IMR-90 (cell line): ENCODE results near the gene SRSF4. TPM values are rescaled to one million over a fixed set of nuclear protein-coding genes. Genes with fewer than 3 reads are reported as not detected.

Source experiments
- ATAC-seq: fragments of 200-7000 bp; cut with Tn5 transposase; 2 replicates; pipeline ENCODE4 v1.9.1; 2020; ENCODE audit warnings: low read depth, mild to moderate bottlenecking, moderate library complexity
- BruUV-seq: library from RNA; stranded (reverse); fragments of 400-500 nt; replicated peaks from 2 replicates; lab custom pipeline; 2021; lab: Mats Ljungman, UMichigan
- CTCF ChIA-PET: fragments of 300-600 bp; formaldehyde crosslinking; extraction: SDS; loops from one replicate; lab custom pipeline; 2021; ENCODE audit warnings: antibody characterized with exemption; lab: Yijun Ruan, JAX
- POLR2A ChIA-PET: fragments of 300-600 bp; sonication (Branson Sonifier 250); formaldehyde crosslinking; loops from one replicate; lab custom pipeline; 2022; ENCODE audit warnings: antibody characterized with exemption; ENCODE audit not compliant: unreplicated experiment; lab: Charles Lee
- DNase-seq: peaks from one replicate; pipeline ENCODE4 v3.0.0; 2013
- H2AFZ ChIP-seq: replicated peaks from 2 replicates; pipeline ENCODE3; 2013; ENCODE audit warnings: low read length, mild to moderate bottlenecking; ENCODE audit not compliant: poor library complexity
- H2AK5ac ChIP-seq: 2 replicates; pipeline ENCODE4 v1.6.1; 2013; ENCODE audit warnings: low read depth, low read length, inconsistent platforms
- H2AK9ac ChIP-seq: replicated peaks from 2 replicates; pipeline ENCODE3; 2013; ENCODE audit warnings: mild to moderate bottlenecking, low read depth, low read length, moderate library complexity; ENCODE audit not compliant: poor library complexity
- H2BK120ac ChIP-seq: 2 replicates; pipeline ENCODE4 v1.6.1; 2013; ENCODE audit warnings: low read depth, low read length, inconsistent platforms
- H2BK15ac ChIP-seq: 3 replicates; pipeline ENCODE4 v1.6.1; 2013; ENCODE audit warnings: low read depth, low read length, inconsistent platforms
- H2BK20ac ChIP-seq: 2 replicates; pipeline ENCODE4 v1.6.1; 2013; ENCODE audit warnings: low read depth, mild to moderate bottlenecking, inconsistent platforms, low read length, moderate library complexity
- H2BK5ac ChIP-seq: 2 replicates; pipeline ENCODE4 v1.6.1; 2013; ENCODE audit warnings: mild to moderate bottlenecking, low read depth, low read length, inconsistent platforms; ENCODE audit not compliant: poor library complexity, severe bottlenecking
- H3K14ac ChIP-seq: replicated peaks from 2 replicates; pipeline ENCODE4 v1.6.1; 2013; ENCODE audit warnings: low read depth, low read length, inconsistent platforms
- H3K18ac ChIP-seq: 2 replicates; pipeline ENCODE4 v1.6.1; 2013; ENCODE audit warnings: low read depth, low read length, control low read depth
- H3K23ac ChIP-seq: 2 replicates; pipeline ENCODE4 v1.6.1; 2013; ENCODE audit warnings: low read depth, low read length, inconsistent platforms
- H3K27ac ChIP-seq: 2 replicates; pipeline ENCODE4 v1.5.1; 2013; ENCODE audit warnings: mild to moderate bottlenecking, control low read depth, low read length; ENCODE audit not compliant: insufficient read depth
- H3K27me3 ChIP-seq: 2 replicates; pipeline ENCODE4 v1.6.1; 2013; ENCODE audit warnings: low read length; ENCODE audit not compliant: control insufficient read depth, insufficient read depth
- H3K36me3 ChIP-seq: 2 replicates; pipeline ENCODE4 v1.6.1; 2013; ENCODE audit warnings: low read length, mixed read lengths; ENCODE audit not compliant: control insufficient read depth, insufficient read depth
- H3K4ac ChIP-seq: 2 replicates; pipeline ENCODE4 v1.6.1; 2013; ENCODE audit warnings: low read depth, low read length, inconsistent platforms
- H3K4me1 ChIP-seq: 2 replicates; pipeline ENCODE4 v1.6.1; 2013; ENCODE audit warnings: low read length, mixed read lengths; ENCODE audit not compliant: control insufficient read depth, insufficient read depth
- H3K4me2 ChIP-seq: 2 replicates; pipeline ENCODE4 v1.6.1; 2013; ENCODE audit warnings: low read depth, mild to moderate bottlenecking, control low read depth, low read length, moderate library complexity
- H3K4me3 ChIP-seq: 2 replicates; pipeline ENCODE4 v1.5.1; 2013; ENCODE audit warnings: low read depth, mild to moderate bottlenecking, control low read depth, low read length, moderate library complexity; ENCODE audit not compliant: insufficient read depth
- H3K56ac ChIP-seq: 2 replicates; pipeline ENCODE4 v1.6.1; 2013; ENCODE audit warnings: low read length, inconsistent platforms; ENCODE audit not compliant: insufficient read depth; ENCODE audit errors: extremely low read depth
- H3K79me1 ChIP-seq, 2 experiments: 2 replicates each; pipeline ENCODE4 v1.6.1; 2013; ENCODE audit warnings: low read length in 2 of 2, inconsistent platforms in 1 of 2, low read depth in 1 of 2
- H3K9ac ChIP-seq: 2 replicates; pipeline ENCODE4 v1.6.1; 2013; ENCODE audit warnings: low read depth, low read length, control low read depth
- H3K9me1 ChIP-seq: 2 replicates; pipeline ENCODE4 v1.6.1; 2013; ENCODE audit warnings: low read length, inconsistent platforms; ENCODE audit not compliant: insufficient read depth
- H3K9me3 ChIP-seq: 2 replicates; pipeline ENCODE4 v1.6.1; 2013; ENCODE audit warnings: low read length; ENCODE audit not compliant: control insufficient read depth, insufficient read depth
- H4K20me1 ChIP-seq: 2 replicates; pipeline ENCODE4 v1.6.1; 2013; ENCODE audit warnings: low read length, inconsistent platforms; ENCODE audit not compliant: insufficient read depth
- H4K5ac ChIP-seq: 2 replicates; pipeline ENCODE4 v1.6.1; 2013; ENCODE audit warnings: mild to moderate bottlenecking, low read depth, low read length, control low read depth
- H4K8ac ChIP-seq, 2 experiments: 2 replicates each; pipeline ENCODE4 v1.6.1; 2013; ENCODE audit warnings: low read depth in 2 of 2, low read length in 2 of 2, control low read depth in 1 of 2, inconsistent platforms in 1 of 2
- H4K91ac ChIP-seq: 2 replicates; pipeline ENCODE4 v1.6.1; 2013; ENCODE audit warnings: low read depth, low read length, inconsistent platforms; ENCODE audit not compliant: insufficient read depth
- CHD1 ChIP-seq: IDR thresholded peaks from 2 replicates; pipeline ENCODE4 v1.6.1; 2012; ENCODE audit warnings: low read depth, low read length, improper control_type of control experiment
- RAD21 ChIP-seq: IDR thresholded peaks from 2 replicates; pipeline ENCODE4 v1.6.1; 2012; ENCODE audit warnings: low read length, improper control_type of control experiment
- RCOR1 ChIP-seq: IDR thresholded peaks from 2 replicates; pipeline ENCODE4 v1.6.1; 2012; ENCODE audit warnings: mild to moderate bottlenecking, low read length, improper control_type of control experiment; ENCODE audit not compliant: insufficient replicate concordance
- WGBS, 2 experiments: methylation state at CpG; one replicate each; pipeline versions ENCODE4 v1.1.5 to v1.1.7; 2013; ENCODE audit warnings: missing lambda C conversion rate in 2 of 2; ENCODE audit not compliant: insufficient read length in 1 of 2; ENCODE audit errors: extremely low coverage in 2 of 2; 5-methylcytosine and 5-hydroxymethylcytosine counted together
- dilution Hi-C: fragments of 300-500 bp; cut with HindIII; formaldehyde crosslinking; loops from one replicate; pipeline ENCODE4 v1.14.3; 2018; ENCODE audit warnings: low sequenced_read_pairs; ENCODE audit not compliant: unreplicated experiment
- in situ Hi-C: fragments of 300-500 bp; cut with MboI; formaldehyde crosslinking; loops from 3 replicates; pipeline ENCODE4 v1.14.3; 2019; ENCODE audit warnings: low sequenced_read_pairs, inconsistent platforms, mixed read lengths
- intact Hi-C: fragments of 100-400 bp; cut with micrococcal nuclease; formaldehyde crosslinking; loops from 2 replicates; pipeline ENCODE4 v1.10.0; 2022
- polyA plus RNA-seq, 3 experiments: library from polyadenylated mRNA; depleted of rRNA; stranded (reverse); fragments of >200 nt; gene quantifications; 2 replicates each; pipeline ENCODE4 v1.2.3, GENCODE V29; 2012; ENCODE audit warnings: low replicate concordance in 1 of 3
- total RNA-seq: library from RNA; depleted of rRNA; stranded (reverse); fragments of >200 nt; gene quantifications from 2 replicates; pipeline ENCODE4 v1.2.3, GENCODE V29; 2012

Gene SRSF4
- total and polyA plus RNA-seq, 2 of the 4 experiments (the other 2 are of a cell fraction) = 20.8 to 48.5 TPM

DNA sequence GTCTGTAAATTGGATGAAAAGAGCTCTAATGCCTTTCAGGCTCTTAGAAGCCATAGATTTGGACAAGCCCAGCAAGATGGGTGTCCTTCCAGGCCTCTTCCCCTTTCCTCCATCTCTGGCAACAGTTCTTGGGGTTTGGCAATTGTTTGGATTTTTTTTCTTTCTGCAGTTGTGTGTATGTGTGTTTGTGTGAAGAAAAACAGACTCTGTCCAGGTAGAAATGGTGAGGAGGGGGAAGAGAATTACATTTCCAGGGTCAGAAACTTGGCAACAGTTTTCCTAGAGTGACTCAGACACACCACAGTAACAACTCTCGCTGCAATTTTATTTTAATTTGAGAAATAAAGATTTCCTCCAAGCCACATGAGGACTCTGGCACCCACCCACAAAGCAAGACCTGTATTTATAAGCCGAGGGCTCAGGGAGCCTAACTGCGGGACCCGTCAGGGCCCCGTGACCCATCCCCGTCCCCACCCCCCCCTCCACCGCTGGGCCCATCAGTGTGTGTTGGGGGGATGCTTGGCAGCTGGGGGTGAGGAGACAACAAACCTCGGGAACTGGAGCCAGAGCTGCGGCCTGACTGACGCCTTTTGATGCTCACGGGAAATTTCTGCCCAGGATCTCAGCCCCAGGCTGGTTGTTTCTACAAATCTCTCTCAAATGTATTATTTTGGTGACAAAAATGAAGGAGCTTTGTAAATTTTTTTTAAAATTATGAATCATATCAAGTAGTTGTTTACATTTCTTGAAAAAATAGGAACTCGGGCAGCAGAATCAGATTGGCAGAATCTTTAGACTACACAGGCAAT, 62.4 kb downstream of the SRSF4 start:
- ATAC-seq = no peak
- DNase-seq = peak; percentile 7
- peaks cover 0 to 13% of the 10 kb centered on the region in 2 experiments; a peak in 1 of 4 replicates for H3K79me1 ChIP-seq
- H4K91ac ChIP-seq = no peak overlapping the region
- ChIA-PET CTCF (no interaction called here), POLR2A (no interaction called here)
- no peak overlapping the region for H2AK5ac ChIP-seq
- no peak overlapping the region for H4K8ac ChIP-seq
- in situ Hi-C loops (no loop called here), dilution Hi-C loops (no loop called here), intact Hi-C loops (no loop called here)
- H3K56ac ChIP-seq = no peak overlapping the region
- H3K9me3 ChIP-seq = no peaks in the 10 kb centered on the region
- H3K23ac ChIP-seq = no peak overlapping the region
- no peak overlapping the region for H3K14ac ChIP-seq
- H4K20me1 ChIP-seq = no peaks in the 10 kb centered on the region; the same call in 1 of the 2 replicates
- no peak overlapping the region for H3K9ac ChIP-seq
- no peaks in the 10 kb centered on the region; the same call in 1 of the 2 replicates for H3K9me1 ChIP-seq
- TF ChIP-seq CHD1 = no peak
- no peak for TF ChIP-seq RAD21
- no peak for TF ChIP-seq RCOR1
- no peak overlapping the region for H3K4me3 ChIP-seq
- no peaks in the 10 kb centered on the region for H3K27me3 ChIP-seq
- no peak overlapping the region for H2BK15ac ChIP-seq
- peaks cover 13% of the 10 kb centered on the region for H3K4me1 ChIP-seq
- H2BK120ac ChIP-seq = no peak overlapping the region
- no peak overlapping the region for H3K27ac ChIP-seq
- H2AFZ ChIP-seq = no peak overlapping the region
- no peaks in the 10 kb centered on the region for H3K36me3 ChIP-seq
- H3K18ac ChIP-seq = no peak overlapping the region
- H2BK20ac ChIP-seq = no peak overlapping the region
- H4K5ac ChIP-seq = no peak overlapping the region
- no peak overlapping the region for H2BK5ac ChIP-seq
- WGBS, 2 experiments = no CpG with 5 or more reads among the region's 12 CpGs
- H3K4ac ChIP-seq = no peak overlapping the region
- no TSS peak for BruUV-seq
- H2AK9ac ChIP-seq = no peak overlapping the region
- H3K4me2 ChIP-seq = no peak overlapping the region; the same call in 1 of the 2 replicates
